HG03060 (cell line): ENCODE measurements around the gene PRSS27.

Source experiments
- ATAC-seq: cut with Tn5 transposase; IDR thresholded peaks from one replicate; pipeline ENCODE4 v1.9.1; 2021; ENCODE audit warnings: low read depth, moderate number of reproducible peaks; ENCODE audit not compliant: unreplicated experiment

PRSS27 gene

GRCh38 chr16:2720064-2720457 is at the start of gene PRSS27:
Gene PRSS27, minus strand, starts transcription at chr16:2720224. Its CDS starts 64 bp downstream, at chr16:2720160.
- ATAC-seq: no peak

- no peak for ATAC-seq
Measured at GRCh38 chr16:2769675-2770056, 49.6 kb upstream of the PRSS27 start.

- no peak for ATAC-seq
Measured at GRCh38 chr16:2769100-2769529, 49.1 kb upstream of the PRSS27 start.

DNA sequence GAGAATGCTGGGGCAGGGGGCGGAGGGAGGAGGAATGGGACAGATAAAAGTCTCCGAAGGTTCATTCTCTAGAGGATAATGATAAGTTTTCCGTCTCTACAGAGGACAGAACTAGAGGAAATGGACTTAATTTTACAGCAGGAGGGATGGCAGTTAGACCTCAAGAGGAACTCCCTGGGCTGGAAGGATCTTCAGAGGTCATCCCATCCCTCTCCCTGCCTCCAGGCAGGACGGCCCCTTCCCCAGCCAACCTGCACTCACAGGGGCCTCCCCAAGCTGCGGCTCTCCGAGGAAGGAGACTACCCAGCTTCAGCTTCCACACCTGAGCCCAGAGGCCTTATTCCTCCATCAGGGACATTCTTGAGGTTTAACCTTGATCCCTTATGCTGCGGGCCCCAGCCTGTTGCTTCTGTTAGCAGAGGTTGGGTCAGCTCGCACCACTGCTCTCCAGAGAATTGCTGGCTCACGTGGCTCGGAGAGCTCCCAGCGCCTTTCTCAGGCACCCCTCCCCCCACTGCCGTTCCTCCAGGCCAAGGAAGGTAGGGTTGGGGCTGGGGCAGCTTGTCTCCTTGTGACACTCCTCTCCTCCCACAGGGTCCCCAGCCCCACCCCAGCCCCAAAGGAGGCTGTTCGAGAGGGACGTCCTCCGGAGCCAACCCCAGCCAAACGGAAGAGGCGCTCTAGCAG is 48.5 kb upstream of the PRSS27 start:
- ATAC-seq: no peak

- no peak for ATAC-seq
Measured at GRCh38 chr16:2767891-2768290, 47.9 kb upstream of the PRSS27 start.

GRCh38 chr16:2767140-2767731 is 47.2 kb upstream of the PRSS27 start:
- ATAC-seq: no peak

DNA sequence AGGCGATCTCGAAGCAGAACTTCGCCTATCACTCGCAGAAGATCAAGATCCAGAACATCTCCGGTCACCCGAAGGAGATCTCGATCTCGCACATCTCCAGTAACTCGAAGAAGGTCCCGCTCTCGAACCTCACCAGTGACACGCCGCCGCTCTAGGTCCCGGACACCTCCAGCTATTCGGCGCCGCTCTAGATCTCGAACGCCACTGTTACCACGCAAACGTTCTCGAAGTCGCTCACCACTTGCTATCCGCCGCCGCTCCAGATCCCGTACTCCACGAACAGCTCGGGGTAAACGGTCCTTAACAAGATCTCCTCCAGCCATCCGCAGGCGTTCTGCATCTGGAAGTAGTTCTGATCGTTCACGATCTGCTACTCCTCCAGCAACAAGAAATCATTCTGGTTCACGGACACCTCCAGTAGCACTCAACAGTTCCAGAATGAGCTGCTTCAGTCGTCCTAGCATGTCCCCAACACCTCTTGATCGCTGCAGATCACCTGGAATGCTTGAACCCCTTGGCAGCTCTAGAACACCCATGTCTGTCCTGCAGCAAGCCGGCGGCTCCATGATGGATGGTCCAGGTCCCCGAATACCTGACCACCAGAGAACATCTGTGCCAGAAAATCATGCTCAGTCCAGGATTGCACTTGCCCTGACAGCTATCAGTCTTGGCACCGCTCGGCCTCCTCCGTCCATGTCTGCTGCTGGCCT is 46.6 kb upstream of the PRSS27 start:
- no peak for ATAC-seq

- ATAC-seq: no peak
Measured at GRCh38 chr16:2765462-2766404, 45.7 kb upstream of the PRSS27 start.

DNA sequence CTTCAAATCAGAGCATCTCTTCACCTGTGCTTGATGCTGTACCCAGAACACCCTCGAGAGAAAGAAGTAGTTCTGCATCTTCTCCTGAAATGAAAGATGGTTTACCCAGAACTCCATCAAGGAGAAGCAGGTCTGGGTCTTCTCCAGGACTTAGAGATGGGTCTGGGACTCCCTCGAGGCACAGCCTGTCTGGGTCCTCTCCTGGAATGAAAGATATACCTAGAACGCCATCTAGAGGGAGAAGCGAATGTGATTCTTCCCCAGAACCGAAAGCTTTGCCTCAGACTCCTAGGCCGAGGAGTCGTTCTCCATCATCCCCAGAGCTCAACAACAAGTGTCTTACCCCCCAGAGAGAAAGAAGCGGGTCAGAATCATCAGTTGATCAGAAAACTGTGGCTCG is 44.7 kb upstream of the PRSS27 start:
- no peak for ATAC-seq

DNA sequence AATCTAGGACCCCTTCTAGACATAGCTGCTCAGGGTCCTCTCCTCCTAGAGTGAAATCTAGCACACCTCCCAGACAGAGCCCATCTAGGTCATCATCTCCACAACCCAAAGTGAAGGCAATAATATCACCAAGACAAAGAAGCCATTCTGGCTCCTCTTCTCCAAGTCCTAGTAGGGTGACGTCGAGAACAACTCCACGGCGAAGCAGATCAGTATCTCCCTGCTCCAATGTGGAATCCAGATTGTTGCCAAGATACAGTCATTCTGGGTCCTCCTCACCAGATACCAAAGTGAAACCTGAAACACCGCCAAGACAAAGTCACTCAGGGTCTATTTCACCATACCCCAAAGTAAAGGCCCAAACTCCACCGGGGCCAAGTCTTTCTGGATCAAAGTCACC is 43.1 kb upstream of the PRSS27 start:
- no peak for ATAC-seq

DNA sequence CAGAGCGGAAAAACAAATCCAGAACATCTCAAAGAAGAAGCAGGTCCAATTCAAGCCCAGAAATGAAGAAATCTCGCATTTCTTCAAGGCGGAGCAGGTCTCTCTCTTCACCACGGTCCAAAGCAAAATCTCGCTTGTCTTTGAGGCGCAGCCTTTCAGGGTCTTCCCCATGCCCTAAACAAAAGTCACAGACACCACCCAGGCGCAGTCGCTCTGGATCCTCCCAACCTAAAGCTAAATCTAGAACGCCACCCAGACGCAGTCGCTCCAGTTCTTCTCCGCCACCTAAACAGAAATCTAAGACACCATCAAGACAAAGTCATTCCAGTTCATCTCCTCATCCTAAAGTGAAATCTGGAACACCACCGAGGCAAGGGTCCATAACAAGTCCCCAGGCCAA is 42.7 kb upstream of the PRSS27 start:
- no peak for ATAC-seq

- ATAC-seq: no peak
Measured at GRCh38 chr16:2761886-2762583, 42.0 kb upstream of the PRSS27 start.

DNA sequence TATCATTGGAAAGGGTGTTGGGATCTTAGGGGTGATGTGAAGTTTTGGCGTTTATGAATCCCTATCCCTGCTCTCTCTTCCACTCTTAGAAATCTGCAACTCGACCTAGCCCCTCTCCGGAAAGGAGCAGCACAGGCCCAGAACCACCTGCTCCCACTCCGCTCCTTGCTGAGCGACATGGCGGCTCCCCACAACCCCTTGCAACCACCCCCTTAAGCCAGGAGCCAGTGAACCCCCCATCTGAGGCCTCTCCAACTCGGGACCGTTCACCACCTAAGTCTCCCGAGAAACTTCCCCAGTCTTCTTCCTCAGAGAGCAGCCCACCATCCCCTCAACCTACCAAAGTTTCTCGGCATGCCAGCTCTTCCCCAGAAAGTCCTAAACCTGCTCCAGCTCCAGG is 41.4 kb upstream of the PRSS27 start:
- no peak for ATAC-seq

DNA sequence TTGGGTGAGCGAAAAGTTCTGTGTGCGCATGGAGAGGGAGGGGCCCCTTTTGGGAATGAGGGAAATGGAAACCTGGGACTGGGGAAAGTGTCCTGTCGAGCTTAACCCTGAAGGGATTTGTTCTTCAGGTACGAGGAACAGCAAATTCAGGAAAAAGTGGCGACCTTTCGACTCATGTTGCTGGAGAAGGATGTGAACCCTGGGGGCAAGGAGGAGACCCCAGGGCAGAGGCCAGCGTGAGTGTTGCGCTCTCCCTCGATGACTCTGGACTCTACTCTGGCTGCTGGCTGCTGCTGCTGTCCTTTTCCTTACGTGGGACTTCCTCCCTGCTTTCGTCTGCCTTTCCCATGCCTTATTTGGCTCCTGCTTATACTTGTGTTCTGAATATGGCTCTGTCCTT is 37.3 kb upstream of the PRSS27 start:
- ATAC-seq: no peak

- ATAC-seq: no peak
Measured at GRCh38 chr16:2756288-2757015, 36.4 kb upstream of the PRSS27 start.

GRCh38 chr16:2755158-2755557 is 35.1 kb upstream of the PRSS27 start:
- no peak for ATAC-seq

- ATAC-seq: no peak
Measured at GRCh38 chr16:2753733-2754020, 33.7 kb upstream of the PRSS27 start.

GRCh38 chr16:2752850-2753732 is 33.1 kb upstream of the PRSS27 start:
- ATAC-seq: no peak
